HG02610 (cell line): ENCODE results near the gene DOCK4.

Experiments
- ATAC-seq: cut with Tn5 transposase; IDR thresholded peaks from one replicate; pipeline ENCODE4 v1.9.1; 2021; ENCODE audit warnings: mild to moderate bottlenecking, moderate library complexity; ENCODE audit not compliant: unreplicated experiment

DOCK4 gene

DNA sequence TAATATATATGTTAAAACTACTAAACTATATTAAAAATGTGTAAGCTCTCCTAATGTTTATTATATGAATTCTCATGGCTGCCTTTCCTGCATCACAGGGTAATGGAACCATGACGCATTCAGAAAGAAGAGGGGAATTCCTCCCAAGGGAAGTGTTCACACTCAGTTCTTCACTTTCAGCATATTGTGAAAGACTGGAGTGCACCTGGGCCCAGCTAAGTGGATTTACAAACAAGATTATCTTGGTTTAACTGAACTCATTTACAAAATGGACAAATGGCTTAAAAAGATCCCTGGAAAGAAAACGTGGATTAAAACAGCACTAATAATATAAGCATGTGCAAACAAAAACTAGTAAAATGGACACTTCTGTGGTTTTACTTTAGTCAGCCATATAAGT, 149.8 kb downstream of the DOCK4 start:
- ATAC-seq, result peak; percentile 93

DNA sequence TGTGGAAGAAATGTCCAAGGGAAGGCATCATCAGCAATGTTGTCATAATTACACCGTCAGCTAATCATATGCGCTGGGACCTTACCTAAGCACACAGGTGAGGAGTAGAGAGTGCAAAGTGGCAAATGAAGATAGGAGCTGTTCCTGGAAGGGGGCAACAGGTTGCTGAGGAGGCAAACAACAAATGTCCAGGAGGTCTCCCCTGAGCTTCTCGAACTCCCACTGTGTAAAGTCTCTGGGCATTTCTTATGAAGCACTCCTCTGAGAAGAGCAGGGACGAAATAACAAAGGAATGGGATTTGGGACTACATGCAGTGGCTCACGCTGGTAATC, 152.5 kb downstream of the DOCK4 start:
- no peak for ATAC-seq

DNA sequence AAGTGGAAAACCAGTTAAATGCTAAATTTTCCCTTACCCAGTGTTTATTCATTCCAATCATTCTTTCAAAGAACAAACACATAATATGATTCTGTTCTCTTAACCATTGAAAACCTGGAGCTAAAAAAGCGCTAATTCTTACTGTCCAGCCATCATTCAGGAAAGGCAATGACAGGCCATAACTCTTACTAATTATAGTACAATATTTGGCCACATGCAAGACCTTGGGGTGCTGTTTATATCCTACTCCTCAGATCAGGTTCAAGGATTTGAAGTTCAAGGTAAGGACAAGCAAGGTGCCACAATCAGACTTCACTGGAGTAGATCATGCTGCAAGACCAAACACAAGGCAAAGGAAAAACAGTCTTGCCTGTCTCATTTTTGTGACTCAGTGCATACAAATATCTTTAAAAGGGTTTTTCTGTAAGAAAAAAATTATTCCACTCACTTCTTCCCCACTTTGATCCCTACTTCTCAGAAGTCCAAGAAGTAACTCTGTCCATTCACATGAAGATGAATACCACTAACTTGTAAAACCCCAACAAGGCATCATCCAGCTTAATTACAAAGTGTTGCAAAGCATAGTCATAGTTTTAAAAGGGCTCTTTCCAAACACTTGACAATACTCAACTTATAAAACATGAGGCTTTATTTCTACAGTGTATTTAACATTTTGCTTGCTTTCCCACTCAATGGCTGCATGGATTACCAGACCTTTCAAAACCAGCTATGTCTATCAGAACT, 153.0 kb downstream of the DOCK4 start:
- ATAC-seq, result no peak

DNA sequence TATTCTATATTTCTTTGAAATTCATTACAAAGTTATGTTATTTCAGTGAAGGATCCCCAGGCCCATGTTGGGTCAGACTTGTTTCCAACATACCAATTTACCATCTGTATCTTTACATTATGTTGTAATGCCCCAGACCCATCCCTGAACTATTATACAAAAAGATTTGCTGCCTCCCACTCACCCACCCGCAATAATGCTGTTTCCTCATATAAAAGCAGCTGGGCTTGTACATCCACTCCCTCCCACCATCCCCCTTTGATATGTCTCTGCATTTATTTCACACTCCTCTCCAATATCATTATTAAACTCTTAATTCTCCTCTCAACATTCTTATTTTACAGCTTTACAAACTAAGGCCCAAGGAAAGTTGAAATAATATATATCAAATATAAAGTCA, 153.7 kb downstream of the DOCK4 start:
- ATAC-seq, result no peak

DNA sequence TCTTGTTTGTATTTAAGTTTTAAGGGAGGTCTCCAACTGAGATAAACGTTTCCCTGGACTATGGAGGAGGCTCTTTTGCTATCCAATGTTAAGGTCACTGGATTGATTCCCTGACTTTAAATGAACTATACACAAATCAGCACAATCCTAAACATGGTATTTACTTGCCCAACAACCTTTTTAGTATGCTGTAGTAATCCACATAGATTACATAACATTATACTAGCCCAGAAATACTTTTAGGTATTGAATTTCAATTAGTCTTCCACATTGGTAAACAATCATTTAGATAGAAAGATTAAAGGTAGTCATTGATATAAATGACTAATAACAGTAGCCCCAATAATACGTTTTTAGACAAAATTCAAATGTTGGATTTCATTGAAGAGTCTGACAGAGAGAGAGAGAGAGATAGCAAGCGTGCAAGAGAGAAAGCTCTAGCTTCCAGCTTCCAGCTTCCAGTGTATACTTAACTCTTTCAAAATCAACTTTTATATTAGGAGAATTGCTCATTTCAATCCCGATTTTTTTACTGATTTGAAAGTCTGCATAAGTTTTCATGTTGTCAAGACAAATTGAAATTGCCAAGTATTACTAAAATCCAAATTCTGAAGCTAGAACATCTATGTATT, 155.8 kb downstream of the DOCK4 start:
- no peak for ATAC-seq

DNA sequence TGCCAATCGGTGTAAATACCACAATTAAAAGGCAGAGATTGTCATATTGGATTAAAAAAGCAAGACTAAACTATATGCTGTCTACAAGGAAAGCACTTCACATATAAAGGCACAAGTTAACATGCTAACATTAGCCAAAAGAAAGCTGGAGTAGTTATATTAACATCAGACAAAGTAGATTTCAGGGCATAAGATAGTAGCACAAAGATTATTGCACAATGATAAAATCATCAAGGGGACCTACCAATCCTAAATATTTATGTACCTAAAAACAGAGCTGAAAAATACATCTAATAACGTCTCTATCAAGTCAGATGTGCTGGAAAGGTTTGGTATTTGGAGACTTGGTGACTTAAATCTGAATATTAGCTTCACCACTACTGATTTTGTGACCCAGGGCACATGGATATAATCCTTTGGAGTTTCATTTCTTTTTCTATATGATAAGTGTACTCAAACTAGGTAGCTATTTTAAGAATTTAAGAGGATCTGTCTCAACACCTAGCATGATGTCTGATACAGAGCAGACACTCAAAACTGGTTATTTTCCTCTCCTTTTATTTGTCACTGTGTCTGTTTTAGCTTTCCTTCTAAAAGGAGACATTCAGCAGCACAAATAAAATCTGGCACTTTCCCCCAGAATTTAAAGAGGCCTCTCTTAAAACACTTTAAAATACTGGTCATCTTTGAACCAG, 156.5 kb downstream of the DOCK4 start:
- ATAC-seq, result no peak

DNA sequence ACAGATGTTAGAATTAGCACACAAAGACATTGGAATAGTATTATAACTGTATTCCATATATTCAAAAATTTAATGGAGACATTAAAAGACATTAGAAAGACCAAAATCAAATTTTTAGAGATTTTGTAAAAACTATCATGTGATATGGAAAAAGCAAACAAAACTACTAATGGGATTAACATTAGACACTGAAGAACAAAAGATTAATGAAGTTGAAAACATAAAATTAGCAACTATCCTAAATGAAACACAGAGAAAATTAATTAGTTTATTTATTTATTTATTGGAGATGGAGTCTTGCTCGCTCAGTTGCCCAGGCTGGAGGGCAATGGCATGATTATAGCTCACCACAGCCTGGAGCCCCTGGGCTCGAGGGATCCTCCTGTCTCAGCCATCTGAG, 158.8 kb downstream of the DOCK4 start:
- no peak for ATAC-seq

DNA sequence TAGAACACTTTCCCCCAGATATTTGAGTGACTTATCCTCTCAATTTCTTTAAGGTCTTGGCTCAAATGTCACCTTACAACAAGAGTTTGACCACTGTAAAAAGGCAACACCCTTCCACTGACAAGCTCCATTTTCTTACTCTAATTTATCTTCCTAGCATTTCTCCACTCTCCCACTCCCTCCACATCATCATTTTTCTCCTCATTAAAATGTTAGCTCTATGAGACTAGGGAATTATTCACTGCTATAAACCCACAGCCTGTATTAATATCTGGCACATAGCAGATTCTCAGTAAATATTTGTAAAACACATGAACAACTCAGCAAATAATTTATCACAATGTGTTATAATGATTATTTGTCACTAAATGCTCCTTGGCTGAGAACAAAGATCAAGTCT, 161.0 kb downstream of the DOCK4 start:
- ATAC-seq, result no peak

DNA sequence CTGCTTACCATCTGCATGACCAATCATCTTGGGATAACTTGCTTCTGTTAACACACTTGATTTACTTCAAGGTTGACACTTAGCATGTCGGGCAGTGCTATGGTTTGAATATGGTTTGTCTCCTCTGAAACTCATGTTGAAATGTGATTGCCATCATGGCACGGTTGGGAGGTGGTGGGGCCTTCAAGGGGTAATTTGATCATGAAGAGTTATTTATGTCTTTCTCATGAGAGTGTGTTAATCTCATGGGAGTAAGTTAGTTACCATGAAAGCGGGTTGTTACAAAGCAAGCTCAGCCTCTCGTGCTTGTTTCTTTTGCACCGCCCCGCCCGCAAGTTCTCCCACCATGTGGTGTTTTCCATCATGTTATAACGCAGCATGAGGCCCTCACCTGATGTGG, 163.6 kb downstream of the DOCK4 start:
- ATAC-seq, result no peak

DNA sequence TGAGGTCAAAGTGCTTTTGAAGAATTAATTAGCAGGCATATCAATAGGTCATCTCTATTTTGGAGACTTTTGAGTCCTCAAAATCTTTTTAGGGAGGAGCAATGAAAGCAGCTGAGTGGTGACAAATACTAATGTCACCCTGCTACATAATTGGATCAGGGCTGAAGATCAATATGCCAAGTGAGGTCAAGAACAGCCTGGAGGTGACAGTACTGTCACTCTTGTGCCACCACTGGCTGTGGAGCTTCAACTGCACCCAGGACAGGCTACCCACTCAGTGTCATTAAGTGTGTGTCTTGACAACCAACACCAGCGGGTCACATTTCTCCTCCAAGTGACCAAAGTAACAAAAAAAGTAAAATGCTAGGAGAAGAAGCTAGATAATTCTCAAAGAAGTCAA, 167.8 kb downstream of the DOCK4 start:
- no peak for ATAC-seq

DNA sequence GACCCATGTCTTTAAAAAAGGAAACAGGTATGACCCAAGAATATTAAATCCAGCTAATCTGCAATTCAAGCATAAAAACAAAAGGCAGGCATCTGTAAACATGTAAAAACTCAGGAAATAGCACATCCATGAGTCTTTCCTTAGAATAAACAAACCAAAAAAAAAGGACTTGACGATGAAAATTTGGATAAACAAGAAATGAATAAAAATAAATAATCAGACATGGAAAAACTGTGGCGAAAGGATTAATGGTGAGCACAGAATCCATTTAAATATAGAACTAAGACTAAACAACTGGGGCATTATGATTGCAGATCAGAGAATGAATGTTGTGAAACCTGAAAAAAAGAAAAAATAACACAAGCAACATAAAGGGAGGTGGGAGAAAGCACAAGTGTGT, 170.1 kb downstream of the DOCK4 start:
- no peak for ATAC-seq

DNA sequence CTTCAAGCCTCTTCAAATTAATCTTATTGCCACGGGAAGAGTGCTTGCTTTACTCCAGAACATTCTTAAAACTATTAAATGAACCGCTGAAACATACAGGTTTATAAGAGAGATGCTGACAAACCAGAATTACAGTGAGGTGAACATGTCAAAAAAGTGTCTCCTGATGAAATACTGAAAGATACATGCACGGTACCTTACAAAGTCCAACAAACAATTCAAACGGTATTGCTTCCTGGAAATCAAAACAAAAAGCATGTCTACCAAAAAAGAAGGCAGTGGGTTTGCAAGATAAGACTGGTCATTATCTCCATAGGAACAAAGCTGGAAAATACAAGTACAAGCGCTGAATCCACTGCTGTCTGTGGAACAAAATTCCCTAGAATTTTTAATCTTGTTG, 174.5 kb downstream of the DOCK4 start:
- no peak for ATAC-seq

DNA sequence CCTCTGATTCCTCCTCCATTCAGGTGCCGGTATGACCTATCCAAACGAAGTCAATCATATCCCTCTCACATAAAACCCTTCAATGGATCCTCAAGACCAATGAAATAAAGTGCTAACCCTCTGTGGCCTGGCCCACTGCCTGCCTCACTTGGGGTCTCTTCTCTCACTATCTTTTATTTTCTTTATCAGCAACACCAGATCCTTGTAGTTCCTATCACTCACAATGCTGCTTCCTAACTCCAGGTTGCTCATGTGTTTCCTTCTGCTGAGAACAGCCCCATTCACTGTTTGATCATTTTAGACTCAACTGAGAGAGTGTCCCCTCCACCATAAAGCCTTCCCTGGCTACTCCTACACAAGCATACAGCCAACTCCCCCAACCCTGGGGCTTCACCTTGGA, 180.6 kb downstream of the DOCK4 start:
- ATAC-seq, result no peak

DNA sequence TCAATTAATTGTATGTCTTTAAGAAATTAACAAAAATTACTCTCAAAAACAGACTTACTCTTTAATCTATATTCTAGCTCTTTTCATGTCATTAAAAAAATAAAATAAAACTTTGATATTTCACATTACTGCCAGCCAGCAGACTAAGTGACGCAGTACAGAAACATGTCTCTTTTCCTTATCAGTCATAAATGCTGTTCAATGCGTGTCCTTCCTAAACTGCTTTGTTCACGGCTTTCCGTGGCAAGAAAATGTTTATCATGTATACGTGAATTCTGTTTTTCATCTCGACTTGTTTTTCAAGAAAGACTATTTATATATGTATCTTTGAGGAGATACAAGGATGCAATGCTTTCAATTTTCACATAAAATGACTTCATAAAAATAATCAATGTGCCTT, 182.4 kb downstream of the DOCK4 start:
- no peak for ATAC-seq

DNA sequence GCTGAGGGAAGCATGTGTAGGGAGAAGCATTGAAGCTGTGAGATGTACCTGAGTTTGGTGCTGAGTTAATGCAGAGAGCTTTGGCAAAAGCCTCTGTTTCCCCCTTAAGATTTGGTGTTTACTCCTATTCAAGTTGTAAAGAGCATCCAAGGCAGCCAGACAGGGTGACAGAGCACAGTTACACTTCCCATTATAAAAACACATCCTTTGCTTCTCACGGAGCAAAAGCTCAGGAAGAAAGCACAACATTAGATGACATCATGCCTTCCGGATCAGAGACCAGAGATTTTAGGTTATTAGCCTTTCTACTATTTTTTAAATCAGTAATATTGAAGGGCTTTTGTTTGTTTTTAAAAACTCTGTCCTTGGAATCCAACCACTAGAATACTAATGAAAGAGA, 182.9 kb downstream of the DOCK4 start:
- no peak for ATAC-seq

DNA sequence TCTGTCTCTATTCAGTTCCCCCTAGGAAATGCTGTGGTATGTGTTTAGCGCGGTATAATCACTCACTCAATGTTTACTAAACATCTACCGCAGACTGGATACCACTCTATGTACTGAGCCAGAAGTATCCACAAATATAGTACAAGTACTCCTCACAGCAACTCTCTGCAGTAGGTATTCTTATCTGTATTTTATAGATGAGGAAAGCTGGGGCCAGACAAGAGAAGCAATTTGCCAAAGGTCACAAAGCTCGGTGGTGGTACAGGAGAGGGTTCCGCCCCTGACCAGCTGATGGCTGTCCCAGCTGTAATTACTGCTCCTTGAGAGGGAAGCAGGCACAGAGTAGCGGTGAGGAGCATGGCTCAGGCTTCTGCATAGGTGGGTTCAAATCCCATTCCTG, 184.1 kb downstream of the DOCK4 start:
- no peak for ATAC-seq

DNA sequence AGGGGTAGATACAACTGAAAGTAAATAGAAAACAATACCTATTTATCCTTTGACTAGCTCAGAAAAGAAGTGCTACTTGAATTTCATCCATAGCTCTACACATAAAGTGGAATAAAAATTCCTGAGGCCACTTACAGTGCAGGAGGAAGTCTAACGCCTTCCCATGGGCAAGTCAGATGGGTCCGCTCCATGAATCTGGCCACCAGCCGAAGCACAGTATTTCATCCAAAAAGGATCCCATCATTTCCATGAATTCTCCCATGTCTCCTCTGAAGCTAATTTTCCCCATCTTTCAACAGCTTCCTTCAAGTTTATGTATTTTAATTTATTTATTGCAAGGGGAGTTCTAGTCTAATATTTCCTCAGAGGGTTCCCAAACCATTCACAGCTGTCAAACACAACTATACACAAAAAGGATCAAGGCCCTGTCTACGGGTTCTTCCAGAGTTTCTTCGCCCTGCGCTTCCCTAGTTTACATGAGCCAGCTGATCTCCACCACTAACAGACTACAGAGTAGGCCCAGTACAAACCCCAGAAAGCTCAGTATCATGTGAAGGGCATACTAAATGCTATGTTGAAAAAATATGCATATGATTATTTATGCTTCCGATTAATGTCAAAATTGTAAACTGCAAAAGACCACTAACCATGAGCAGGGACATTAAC, 184.7 kb downstream of the DOCK4 start:
- no peak for ATAC-seq

DNA sequence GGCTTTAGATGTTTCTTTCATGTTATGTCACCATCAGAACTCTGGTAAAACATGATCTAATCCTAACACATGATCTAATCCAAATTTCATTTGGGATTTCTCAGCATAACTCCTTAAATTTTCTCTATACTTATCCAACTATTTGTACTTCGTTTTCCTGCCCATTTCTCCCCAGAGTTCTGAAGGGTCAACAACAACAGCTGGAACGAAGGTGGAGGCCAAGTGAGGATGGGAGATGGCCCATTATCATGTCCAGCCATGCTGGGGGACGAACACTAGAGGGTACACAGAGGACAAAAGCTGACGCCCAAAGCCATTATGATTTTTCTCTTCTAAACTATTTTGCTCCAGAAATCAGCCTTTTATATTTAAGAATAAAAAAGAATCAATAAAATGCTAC, 185.4 kb downstream of the DOCK4 start:
- ATAC-seq, result no peak

DNA sequence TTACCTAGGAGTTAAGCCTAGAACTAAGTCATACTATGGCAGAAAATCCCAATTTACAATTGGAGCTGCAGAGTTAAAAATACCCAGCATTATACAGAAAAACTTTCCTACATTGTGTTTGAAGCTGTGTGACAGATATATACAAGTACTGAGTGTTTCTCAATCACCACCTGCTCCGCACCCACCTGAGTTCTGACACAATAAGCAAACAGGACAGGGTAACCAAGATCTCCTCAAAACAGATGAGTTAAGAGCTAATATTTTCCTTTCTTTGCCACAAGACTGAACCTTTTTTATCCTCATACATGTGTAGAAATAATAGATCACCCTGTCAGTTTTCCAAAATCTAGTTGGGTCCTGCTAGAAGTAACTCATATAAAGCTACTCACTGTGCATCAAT, 186.3 kb downstream of the DOCK4 start:
- ATAC-seq, result no peak

DNA sequence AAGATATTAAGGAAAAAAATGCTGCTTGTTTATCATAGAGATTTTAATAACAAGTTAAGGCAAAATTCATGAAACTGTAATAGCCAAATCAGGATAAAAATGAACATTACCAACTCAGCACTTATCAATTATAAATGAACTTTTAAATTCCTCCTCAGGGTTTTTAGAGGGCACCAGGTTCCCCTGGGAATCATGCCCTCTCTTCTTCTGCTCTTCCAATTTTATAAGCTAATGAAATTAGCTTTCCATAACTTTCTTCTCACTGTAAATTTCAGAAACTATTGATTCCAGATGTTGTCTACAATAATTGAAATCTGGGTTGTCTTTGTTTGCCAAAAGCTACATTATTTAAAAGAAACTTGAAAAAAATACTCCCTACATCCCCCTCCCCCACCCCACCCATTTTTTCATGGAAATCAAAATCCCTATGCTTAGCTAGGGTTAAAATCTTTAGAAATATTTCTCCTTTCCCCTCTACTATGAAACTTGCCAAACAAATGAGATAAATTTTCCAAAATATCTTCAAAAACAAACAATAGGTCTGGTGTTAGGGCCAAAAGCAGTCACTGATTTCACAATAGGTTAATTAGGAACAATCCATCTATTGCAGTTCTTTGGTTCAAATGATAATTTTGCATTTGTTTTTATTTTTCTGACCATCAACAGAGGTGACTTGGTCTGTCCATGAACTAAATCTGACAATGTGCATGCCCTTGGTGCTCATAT, 187.7 kb downstream of the DOCK4 start:
- no peak for ATAC-seq

DNA sequence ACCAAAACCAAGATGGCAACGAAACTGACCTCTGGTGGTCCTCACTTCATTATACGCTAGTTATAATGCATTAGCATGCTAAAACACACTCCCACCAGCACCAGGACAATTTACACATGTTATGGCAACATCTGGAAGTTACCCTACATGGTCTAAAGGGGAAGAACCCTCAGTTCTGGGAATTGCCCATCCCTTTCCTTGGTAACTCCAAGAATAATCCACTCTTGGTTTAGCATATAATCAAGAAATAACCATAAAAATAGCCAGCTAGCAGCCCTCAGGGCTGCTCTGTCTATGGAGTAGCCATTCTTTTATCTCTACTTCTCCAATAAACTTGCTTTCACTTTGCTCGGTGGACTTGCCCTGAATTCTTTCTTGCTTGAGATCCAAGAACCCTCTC, 191.1 kb downstream of the DOCK4 start:
- no peak for ATAC-seq
